Ishikawa (cell line): Measurements from ENCODE around the gene MUC5B.
A peak's percentile ranks its signal among the peaks of the same experiment; 100 is the strongest.

ENCODE experiments used
- CEBPB ChIP-seq: IDR thresholded peaks from 2 replicates; pipeline ENCODE4 v1.6.1; 2012
- CREB1 ChIP-seq: IDR thresholded peaks from 2 replicates; pipeline ENCODE4 v1.6.1; 2012; ENCODE audit warnings: low read depth
- EGR1 ChIP-seq: IDR thresholded peaks from 2 replicates; pipeline ENCODE4 v1.6.1; 2012
- EP300 ChIP-seq: IDR thresholded peaks from 2 replicates; pipeline ENCODE4 v1.6.1; 2012; ENCODE audit warnings: borderline replicate concordance
- FOXM1 ChIP-seq: IDR thresholded peaks from 2 replicates; pipeline ENCODE4 v1.6.1; 2012; ENCODE audit warnings: low read depth, borderline replicate concordance
- NFIC ChIP-seq: IDR thresholded peaks from 2 replicates; pipeline ENCODE4 v1.6.1; 2012
- RAD21 ChIP-seq: IDR thresholded peaks from 2 replicates; pipeline ENCODE4 v1.6.1; 2012; ENCODE audit warnings: low read depth
- TAF1 ChIP-seq: IDR thresholded peaks from 2 replicates; pipeline ENCODE4 v1.6.1; 2012; ENCODE audit warnings: low read depth, mild to moderate bottlenecking
- TCF12 ChIP-seq: IDR thresholded peaks from 2 replicates; pipeline ENCODE4 v1.6.1; 2012; ENCODE audit warnings: low read depth
- TEAD4 ChIP-seq: IDR thresholded peaks from 2 replicates; pipeline ENCODE4 v1.6.1; 2012
- YY1 ChIP-seq: IDR thresholded peaks from 2 replicates; pipeline ENCODE4 v1.6.1; 2012; ENCODE audit warnings: low read depth
- ZBTB7A ChIP-seq: IDR thresholded peaks from 2 replicates; pipeline ENCODE4 v1.6.1; 2012; ENCODE audit warnings: low read depth
- TF ChIP-seq, protein P1 (sequence below): IDR thresholded peaks from 2 replicates; pipeline ENCODE4 v1.6.1; 2012
- TF ChIP-seq, protein P2 (sequence below): IDR thresholded peaks from 2 replicates; pipeline ENCODE4 v1.6.1; 2012; ENCODE audit warnings: low read depth, mild to moderate bottlenecking
- TF ChIP-seq, protein P3 (sequence below): IDR thresholded peaks from 2 replicates; pipeline ENCODE4 v1.6.1; 2012

Gene MUC5B

DNA sequence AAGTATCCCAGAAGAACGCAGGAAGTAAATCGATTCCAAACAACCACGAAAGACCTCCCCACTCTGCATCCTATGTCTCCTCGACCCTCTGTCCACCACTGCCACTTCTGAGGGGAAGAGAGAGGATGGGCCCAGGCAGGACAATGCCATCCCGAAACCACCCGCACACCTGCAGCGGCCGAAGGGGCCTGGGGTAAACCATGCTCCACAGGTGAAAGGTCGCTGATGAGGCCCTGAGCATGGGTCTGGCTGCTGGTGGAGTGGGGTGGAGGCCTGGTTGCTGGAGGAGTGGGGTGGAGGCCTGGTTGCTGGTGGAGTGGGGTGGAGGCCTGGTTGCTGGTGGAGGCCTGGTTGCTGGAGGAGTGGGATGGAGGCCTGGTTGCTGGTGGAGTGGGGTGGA is 73.4 kb downstream of the MUC5B start:
- TF ChIP-seq CEBPB = no peak
- no peak for TF ChIP-seq EGR1
- no peak for TF ChIP-seq FOXM1
- TF ChIP-seq ZBTB7A = no peak
- TF ChIP-seq, protein P1, sequence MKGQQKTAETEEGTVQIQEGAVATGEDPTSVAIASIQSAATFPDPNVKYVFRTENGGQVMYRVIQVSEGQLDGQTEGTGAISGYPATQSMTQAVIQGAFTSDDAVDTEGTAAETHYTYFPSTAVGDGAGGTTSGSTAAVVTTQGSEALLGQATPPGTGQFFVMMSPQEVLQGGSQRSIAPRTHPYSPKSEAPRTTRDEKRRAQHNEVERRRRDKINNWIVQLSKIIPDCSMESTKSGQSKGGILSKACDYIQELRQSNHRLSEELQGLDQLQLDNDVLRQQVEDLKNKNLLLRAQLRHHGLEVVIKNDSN = no peak
- TF ChIP-seq NFIC = no peak
- TF ChIP-seq TEAD4 = no peak
- no peak for TF ChIP-seq YY1
- TF ChIP-seq, protein P2, sequence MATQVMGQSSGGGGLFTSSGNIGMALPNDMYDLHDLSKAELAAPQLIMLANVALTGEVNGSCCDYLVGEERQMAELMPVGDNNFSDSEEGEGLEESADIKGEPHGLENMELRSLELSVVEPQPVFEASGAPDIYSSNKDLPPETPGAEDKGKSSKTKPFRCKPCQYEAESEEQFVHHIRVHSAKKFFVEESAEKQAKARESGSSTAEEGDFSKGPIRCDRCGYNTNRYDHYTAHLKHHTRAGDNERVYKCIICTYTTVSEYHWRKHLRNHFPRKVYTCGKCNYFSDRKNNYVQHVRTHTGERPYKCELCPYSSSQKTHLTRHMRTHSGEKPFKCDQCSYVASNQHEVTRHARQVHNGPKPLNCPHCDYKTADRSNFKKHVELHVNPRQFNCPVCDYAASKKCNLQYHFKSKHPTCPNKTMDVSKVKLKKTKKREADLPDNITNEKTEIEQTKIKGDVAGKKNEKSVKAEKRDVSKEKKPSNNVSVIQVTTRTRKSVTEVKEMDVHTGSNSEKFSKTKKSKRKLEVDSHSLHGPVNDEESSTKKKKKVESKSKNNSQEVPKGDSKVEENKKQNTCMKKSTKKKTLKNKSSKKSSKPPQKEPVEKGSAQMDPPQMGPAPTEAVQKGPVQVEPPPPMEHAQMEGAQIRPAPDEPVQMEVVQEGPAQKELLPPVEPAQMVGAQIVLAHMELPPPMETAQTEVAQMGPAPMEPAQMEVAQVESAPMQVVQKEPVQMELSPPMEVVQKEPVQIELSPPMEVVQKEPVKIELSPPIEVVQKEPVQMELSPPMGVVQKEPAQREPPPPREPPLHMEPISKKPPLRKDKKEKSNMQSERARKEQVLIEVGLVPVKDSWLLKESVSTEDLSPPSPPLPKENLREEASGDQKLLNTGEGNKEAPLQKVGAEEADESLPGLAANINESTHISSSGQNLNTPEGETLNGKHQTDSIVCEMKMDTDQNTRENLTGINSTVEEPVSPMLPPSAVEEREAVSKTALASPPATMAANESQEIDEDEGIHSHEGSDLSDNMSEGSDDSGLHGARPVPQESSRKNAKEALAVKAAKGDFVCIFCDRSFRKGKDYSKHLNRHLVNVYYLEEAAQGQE = no peak

DNA sequence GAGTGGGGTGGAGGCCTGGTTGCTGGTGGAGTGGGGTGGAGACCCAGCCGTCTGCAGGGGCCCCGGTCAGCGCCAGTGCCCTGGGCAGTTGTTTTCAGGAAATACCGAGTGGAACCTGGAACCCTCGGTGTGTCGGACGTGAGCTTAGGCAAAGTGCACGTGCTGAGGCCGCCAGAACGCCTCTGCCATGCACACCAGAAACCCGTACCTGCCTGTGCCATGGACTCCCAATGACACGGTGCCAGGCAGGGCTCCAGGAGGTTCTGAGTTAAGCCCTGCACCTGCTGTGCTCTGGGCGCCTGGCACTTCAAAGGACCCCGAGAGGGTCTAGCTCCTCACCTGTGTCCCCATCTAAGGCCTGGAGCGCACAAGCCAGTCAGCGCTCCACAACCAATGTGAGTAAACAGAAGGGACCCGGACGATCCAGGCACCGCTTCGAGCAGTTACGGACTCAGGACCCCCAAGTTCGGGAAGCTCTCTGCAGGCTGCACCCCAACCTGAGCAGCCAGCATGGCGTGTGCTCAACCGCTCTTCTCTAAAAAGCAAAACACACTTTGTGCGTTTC is 74.2 kb downstream of the MUC5B start:
- no peak for TF ChIP-seq TEAD4
- TF ChIP-seq NFIC = no peak
- TF ChIP-seq EGR1 = no peak
- TF ChIP-seq TAF1 = no peak
- no peak for TF ChIP-seq CREB1
- no peak for TF ChIP-seq CEBPB
- TF ChIP-seq TCF12 = no peak
- TF ChIP-seq, protein P1 = no peak
- TF ChIP-seq RAD21 = no peak
- no peak for TF ChIP-seq FOXM1
- TF ChIP-seq YY1 = no peak
- TF ChIP-seq ZBTB7A = no peak
- TF ChIP-seq, protein P2 = no peak

DNA sequence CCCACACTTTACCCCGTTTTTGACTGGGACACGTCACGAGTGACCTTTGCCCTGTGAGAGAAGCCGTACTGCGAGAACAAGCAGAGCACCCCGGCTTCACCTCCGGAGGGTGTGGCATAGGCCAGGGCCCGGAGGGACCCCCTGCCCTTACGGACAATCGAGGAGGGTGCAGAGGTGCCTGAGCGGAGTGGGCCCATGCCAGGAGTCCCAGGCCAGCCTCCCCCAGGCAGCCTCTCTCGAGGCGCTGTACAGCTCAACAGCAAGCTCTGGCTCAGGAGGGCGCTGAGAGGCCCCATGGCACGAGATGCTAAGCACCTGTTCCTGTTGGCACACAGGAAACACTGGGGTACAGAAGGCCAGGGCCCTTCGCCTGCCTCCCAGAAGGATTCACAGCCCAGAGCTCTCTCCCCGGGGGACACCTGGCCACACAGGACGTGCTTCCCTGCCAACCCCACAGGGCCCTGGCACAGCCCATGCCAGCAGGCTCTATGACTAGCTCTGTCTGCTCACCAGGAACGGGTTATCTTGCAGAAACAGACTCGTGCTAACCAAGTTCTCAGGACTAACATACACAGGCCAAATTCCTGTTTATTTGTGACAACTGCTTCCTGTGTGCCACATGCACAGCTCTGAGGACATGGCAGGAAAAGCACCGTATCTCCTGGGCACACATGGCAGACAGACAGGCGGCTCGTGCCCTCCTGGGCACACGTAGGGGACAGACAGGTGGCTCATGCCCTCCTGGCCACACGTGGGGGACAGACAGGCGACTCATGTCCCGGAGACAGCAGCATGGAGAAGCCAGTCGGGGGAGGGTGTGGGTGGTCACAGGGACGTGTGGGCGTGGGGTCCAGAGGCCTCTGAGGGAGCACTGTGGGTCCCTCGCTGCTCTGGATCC is 75.0 kb downstream of the MUC5B start:
- TF ChIP-seq, protein P3, sequence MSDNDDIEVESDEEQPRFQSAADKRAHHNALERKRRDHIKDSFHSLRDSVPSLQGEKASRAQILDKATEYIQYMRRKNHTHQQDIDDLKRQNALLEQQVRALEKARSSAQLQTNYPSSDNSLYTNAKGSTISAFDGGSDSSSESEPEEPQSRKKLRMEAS = no peak
- TF ChIP-seq FOXM1 (no peak), TEAD4 (no peak), TAF1 (no peak), TCF12 (no peak), CREB1 (no peak)
- TF ChIP-seq, protein P2 = no peak

DNA sequence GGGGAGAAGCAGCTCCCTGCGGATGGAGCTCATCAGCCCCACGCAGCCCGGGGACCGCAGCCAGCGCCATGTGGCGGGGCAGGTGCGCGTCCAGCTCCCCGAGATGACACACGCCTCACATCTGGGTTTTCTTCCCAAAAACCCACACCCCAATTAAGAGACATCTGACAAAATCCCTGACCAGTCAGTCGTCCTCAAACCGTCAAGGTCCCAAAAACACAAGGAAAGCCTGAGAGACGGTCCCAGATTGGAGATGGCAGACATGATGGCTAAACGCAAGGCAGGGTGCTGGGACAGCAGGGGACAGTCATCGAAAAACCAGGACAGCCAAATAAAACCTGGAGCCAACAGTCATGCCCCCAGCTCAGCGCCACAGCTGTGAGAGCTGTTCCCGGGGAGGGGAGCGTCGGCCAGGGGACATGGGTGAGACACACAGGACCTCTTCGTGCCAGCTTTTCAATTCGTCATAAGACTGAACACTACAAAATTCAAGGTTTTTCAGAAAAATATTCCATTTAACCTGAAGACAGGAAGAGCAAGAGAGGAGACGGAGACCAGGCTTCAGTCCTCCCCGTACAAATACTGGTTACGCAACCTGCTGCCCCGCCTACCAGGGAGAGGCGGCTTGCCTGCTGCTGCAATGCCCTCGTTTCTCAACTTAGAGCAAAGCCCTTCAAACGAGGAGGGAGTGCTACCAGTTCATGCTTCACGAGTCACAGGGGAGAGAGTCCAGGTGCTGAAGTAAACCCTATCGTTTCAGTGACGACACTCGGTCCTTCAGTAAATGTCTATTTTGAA is 76.0 kb downstream of the MUC5B start:
- TF ChIP-seq NFIC (no peak), CREB1 (no peak), TCF12 (no peak), TAF1 (no peak), YY1 (no peak), FOXM1 (no peak), RAD21 (peak; percentile 26; the same call in 1 of the 2 replicates), ZBTB7A (no peak), EP300 (no peak), TEAD4 (no peak), EGR1 (no peak), CEBPB (peak; percentile 99)
- TF ChIP-seq, protein P2 = no peak
- TF ChIP-seq, protein P3 = peak; percentile 63
- TF ChIP-seq, protein P1 = no peak
